ENCODE data around the gene CYP2J2.
"Not testable (repeated sequence)": the region's sequence is repeated elsewhere in the genome, so short reads cannot be mapped to it uniquely, and the experiment has no call there.

CYP2J2 gene

DNA sequence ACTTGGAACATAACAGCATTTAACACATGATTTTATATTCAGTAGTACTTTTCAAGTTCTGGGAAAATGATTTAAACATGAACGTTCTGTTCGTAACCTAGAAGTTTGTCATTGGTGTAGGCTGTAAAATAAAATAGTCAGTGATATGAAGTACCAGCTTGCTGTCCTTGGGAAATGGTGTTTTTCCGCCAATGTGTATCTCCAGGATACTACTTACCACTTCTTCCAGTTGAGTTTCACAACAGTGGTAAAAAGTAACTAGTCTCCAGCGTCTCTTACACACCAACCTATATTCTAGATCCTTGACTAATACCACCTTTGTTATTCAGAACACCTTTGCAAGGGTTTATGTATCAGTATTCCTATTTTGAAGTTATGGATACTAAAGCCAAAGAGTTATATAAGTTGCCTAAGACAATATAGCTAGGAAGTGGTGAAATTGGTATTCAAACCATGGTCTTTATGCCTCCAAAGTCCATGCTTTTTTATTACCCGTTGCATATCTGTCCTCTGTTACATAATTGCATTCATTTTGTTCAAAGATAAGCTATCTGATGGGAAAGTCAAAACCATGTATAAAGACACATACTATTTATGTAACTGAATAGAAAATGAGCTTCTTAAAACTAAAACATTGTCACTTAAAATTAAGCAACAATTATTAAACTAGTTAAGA is 68.8 kb downstream of the CYP2J2 start:
- FAIRE-seq = no peak

DNA sequence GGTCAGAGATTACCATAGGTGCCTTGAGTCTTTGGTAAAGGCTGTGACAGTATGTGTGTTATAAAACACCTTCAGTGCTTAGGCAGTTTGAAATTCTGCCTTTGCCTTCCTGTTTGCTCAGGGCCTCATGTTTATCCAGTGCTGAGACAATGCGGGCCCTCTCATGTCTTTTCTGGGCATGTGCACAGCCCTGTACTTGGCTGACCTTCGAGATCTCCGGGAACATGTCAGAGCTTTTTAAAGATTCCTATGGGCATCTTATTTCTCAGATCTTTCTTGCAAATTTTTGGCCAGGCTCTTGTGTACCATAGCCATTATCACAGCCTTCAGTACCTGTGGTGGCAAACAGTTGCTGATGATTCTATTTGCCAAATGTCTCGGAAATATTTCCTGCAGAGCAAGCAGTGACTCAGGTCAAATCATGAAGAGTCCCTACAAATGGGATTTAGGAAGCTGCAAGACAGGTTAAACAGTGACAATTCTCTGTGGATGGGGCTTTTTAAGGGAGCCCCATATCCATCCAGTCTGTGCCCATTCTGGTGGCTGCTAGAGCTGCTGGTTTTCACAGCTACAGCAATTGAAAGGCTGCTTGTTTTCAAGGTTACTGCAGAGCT is 69.7 kb downstream of the CYP2J2 start:
- FAIRE-seq = no peak

DNA sequence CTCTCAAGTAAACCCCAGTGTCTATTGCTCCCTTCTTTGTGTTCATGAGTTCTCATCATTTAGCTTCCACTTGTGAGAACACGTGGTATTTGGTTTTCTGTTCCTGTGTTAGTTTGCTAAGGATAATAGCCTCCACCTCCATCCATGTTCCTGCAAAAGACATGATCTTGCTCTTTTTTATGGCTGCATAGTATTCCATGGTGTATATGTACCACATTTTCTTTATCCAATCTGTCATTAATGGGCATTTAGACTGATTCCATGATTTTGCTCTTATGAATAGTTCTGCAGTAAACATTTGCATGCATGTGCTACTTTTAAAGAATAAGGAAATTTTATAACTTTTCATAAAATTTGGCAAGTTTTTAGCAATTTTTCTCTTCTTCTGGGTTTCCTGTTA is 71.3 kb downstream of the CYP2J2 start:
- not testable (repeated sequence) for FAIRE-seq

DNA sequence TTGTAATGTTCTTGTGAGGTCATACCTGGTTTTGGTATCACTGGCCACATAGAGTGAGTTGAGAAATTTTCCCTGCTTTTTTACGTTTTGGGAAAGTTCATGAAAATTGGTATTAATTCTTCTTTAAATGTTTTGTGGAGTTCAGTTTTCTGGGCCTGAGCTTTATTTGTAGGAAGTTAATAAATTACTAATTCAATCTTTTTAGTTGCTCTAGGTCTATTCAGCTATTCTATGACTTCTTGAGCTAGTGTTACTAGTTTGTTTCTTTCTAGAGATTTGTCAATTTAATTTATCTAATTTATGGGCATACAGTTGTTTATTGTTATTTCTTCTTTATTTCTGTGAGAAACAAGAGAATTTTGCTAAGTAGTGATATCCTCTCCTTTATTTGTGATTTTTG is 74.5 kb downstream of the CYP2J2 start:
- FAIRE-seq = no peak

DNA sequence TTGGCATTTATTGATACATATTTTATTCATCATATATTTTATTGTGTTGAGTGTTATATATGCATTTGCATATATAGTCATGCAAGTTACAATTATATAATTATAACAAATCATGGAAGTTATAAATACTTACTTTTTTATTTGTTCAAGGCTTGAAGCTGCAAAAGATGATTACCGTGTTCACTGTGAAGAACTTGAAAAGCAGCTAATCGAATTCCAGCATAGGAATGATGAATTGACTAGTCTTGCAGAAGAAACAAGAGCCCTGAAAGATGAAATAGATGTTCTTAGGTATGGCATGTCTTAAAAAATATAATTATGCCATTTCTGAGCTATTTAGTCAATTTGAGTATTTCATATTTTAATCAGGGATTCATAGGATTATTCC is 79.7 kb downstream of the CYP2J2 start:
- no peak for FAIRE-seq

DNA sequence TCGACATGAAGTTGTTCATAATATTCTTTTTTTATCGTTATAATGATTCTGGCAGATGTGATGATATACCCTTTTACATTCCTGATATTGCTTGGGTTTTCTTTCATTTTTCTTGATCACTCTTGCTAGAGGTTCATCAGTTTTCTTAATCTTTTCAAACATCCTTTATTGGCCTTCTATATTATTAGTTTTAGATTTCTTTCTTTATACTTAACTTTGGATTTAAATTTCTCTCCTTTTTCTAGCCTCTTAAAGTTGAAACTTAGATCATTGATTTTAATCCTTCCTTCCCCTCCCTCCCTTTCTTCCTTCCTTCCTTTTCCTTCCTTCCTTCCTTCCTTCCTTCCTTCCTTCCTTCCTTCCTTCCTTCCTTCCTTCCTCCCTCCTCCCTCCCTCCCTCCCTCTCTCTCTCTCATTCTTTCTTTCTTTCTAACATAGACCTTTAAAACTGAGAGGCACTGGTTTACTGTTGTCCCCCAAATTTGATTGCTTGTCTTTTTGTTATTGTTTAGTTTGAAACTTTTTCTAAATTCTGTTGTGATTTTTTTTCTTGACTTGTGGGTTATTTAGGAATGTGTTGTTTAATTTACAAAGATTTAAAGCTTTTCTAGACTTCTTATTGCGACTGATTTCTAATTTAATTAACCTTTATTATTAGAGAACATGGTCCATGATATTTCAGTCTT is 80.2 kb downstream of the CYP2J2 start:
- FAIRE-seq = no peak

DNA sequence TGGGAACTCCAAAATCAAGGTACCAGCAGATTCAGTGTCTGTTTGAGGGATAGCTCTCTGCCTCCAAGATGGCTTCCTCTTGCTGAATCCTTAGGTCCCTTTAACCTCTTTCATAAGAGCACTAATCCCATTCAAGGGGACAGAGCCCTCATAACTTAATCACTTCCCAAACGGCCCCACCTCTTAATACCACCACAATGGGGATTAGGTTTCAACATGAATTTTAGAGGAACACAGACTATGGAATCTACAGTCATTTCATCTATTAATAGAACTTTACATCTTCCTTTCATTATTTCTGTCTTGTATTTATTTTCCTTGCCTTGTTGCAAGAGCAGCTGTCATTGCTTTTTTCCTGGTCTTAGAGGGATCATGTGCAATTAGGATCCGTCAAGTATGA is 81.5 kb downstream of the CYP2J2 start:
- no peak for FAIRE-seq
